NCI-H82 (cell line): ENCODE results near the gene ZNRD2.
"Not testable (repeated sequence)": the region's sequence is repeated elsewhere in the genome, so short reads cannot be mapped to it uniquely, and the experiment has no call there.

Experiments
- DNase-seq: peaks from one replicate; lab custom pipeline; 2025; lab: John Stamatoyannopoulos, UW

The ZNRD2 gene

DNA sequence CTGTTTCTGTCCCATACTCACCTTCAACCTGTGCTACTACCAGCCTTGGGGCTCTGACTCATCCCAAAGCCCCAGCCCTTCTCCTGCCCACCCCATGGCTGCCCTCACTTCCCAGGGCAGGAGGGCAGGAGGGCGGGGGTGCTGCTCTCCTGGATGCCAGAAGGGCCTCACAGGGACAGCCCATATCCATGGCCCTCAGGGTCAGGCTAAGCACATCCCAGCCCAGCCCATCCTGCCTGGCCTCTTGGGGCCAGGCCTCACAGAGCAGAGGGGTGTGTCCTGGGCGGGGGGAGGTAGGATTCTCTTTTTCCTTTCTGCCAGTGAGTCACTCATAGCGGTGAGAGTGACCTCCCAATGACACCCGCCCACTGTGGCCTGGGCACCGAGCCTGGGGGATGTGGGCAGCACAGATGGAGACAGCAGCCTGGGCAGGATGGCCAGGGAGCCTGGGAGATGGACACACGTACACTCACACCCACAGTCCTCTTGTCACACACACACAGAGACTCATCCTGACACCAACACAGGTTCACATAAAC is 14.5 kb upstream of the ZNRD2 start:
- no peak for DNase-seq

DNA sequence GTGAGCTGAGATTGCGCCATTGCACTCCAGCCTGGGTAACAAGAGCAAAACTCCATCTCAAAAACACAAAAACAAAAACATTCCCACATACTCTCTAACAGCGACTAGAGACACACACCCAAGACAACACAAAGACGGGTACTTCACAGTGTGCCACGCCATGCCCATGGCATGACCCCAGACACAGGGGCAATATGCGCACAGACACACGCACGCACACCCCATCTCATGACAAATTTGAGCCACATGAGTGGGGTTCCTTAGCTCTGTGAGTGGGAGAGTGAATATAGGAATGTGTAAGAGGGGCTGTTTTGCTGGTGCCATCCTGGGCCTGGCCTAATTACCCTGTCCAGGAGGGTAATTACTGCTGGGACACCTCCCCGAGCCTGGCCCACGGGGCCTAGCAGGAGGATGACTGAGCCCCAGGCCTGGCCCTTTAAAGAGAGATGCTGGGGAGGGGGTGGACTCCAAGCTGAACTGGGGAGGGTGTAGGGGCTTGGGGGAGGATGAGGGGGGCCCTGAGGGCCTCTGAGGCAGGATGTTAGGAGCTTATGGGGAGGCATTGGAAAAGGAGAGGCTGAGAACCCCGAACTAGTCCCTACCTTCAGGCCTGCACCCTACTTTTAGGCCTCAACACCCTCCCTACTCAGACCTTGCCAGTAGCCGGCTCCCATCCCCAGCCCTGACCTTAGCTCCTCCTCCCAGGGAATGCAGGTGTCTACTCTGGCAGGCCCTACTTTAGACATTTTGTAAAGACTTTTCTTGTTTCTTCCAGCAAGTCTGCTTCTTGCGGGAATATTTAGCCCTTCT is 13.6 kb upstream of the ZNRD2 start:
- DNase-seq, result no peak

DNA sequence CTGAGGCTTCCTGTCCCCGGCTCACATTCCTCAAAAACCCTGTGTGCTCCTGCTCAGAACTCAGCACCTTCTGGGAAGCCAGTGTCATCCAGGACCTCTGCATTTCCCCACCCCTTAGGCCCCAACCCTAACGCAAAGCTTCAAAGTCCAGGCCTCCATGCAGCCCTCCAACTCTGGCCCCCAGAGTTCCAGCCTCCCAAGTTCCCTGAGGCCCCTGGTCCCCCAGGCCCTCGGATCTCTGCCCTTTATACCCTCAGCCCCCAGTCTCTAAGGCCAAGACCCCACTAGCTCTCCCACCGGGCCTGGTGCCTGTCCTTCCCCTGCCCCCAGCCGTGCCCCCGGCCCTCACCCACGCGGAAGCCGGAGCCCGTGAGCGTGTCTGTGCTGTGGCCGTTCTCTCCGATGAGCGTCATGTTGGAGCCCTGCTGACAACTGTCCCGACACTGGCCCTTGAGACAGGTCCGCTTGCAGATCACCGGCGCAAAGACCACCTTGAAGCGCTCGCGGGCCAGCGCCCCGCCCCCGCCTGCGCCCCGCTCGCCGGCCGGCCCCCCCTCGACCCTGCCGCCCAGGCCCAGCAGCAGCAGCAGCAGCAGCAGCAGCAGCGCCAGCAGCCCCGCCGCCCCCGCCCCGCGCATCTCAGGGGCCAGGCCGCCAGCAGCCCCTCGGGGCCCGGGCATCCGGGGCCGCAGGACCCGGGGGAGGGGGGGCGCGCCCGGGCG is 12.8 kb upstream of the ZNRD2 start:
- DNase-seq, result no peak

DNA sequence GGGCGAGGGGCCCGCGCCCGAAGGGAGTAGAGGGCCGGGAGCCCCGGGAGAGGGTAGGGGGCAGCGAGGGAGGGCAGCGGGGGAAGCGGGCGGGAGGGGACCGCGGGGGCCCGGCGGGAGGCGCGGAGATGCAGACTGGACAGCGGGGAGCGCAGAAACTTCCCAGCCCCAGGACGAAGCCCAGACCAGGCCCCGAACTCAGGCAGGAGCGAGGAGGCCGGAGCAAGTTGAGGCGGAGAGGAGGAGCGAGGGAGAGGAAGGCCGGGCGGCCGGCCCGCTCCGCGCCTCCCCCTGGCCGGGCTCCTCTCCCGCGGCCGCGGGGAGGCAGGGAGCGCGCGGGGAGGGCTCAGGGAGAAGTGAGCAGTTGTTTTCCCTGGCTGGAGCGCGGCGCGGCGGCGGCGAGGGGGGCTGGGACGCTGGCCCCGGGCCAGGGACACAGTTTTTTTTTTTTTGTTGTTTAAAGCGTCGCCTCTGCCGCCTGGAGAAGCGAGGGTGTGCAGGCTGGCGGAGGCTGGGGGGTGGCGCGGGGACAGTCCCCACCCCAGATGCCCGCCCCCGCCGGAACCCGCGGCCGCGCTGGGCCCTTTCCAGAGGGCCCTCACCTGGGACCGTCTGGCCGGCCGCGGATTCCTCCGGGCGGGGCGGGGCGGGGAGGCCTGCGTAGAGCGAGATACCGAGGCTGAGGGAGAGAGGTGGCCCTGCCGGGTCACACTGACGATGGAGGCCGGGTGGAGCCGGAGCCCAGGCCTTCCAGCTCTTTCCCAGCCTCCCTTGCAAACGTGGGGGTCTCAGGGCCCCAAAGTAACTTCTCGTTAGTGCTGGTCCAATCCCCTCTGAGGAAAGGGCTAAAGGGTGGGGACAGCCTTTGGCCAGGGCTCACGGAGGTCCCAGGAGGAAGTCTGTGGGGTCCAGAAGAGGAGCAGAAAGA is 12.0 kb upstream of the ZNRD2 start, which contains the start of gene LTBP3:
TSS of gene LTBP3 (minus strand) at position 358 of the 928 bp plus-strand sequence. CDS start 400 bp downstream, outside the sequence.
- peak; percentile 67 for DNase-seq

DNA sequence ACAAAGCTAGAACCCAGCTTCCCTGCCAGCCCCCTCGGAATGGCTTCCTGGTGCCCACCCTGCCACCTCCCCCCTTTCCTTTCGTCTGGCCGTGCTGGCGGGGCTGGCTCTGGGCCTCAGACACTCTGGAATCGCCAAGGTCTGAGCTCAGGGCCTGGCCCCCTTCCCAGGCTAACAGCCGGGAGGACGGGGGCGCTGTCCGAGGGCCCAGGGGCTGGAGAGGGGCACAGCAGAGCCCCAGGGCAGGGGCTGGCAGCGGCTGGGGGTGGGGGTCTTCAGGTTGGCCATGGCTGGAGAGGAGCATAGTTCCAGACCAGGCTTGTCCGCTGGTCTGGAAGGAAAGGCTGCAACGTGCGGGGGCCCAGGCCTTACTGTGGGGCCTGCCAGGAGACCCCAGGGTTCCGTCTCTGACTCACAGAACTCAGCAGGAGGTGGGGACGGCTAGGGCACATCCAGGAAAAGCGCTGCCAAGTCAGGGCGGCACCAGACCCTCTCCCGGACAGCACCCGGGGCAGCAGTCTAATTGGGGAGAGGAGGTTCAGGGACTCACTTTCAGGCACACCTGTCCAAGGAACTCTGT is 11.3 kb upstream of the ZNRD2 start:
- no peak for DNase-seq

DNA sequence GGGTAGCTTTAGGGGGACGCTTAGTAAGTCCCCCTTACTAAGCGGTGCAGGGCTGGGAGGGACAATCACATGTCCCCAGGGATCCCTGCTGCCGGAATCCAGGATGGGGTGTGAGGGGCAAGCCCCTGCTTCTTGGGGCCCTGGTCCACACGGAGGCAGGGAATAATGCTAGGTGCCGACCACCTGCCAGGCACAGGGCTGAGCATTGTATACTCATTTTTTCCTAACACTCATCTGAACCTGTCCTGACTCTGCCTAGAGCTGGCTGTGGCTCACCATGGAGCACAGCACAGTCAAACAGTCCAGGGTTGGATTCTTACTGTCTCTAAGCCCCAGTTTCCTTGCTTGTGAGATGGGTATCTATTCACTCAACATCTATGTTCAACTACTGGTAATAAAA is 10.7 kb upstream of the ZNRD2 start:
- no peak for DNase-seq

DNA sequence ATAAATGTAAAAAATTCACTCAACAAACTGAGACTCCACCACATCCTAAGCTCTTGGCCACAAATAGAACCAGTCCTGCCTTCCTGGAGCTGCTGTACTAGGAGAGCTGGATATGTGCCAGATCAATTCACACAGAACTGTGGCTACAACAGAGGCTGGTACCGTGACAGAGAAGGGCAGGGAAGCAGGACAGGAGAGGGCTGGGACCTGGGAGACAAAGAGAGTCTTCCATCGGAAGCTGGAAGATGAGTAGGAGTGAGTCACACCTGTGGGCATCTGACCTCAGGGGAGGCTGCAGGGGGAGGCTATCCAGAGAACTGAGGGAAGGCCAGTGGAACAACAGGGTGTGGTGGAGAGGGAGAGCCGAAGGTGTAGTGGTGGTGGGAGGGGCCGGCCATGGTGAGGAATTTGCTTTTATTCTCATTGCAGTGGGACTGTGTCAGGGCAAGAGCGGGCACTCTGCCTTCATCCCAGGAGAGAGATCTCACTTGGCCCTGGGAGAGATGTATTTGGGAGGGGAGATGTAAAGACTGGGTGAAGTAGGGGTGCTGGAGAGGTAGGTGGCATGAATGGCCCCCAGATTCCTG is 10.2 kb upstream of the ZNRD2 start:
- peak; percentile 13 for DNase-seq

DNA sequence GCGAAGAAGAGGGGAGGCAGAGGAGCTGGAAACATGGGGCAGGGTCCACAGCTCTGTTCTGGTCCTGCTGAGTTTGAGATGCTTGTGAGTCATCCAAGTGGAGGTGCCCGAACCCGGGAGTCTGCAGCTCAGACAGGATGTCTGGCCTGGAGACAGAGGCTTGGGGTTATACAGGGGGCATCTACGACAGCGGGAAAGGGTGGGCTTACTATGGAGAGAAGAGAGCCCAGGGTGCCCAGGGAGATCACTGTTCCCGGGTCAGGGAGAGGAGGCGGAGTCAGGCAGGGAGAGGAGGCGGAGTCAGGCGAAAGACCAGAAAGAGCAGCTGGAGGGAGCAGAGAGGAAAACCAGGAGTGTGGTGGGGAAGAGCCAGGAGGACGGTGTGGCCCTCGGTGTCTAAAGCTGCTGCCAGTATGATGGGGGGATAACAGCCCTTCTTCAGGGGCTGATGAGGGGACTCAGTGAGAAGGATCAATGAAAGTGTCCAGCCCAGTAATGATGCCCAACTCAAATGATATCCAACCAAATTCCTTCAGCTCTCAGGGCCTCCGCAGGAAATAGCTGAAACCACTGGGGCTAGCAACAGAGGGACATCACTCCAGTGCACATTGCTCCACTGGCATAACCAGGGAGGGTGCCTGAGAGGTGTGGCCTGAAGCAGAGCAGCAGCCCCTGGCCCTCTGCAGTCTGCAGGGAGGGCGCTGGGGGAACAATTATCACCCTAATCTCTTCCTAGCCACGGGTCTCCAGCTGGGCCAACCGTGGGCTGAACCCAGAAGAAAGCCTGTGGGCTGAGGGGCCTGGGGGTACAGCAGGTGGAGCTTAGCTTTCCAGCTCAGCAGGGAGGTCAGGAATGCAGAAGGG is 9.5 kb upstream of the ZNRD2 start:
- peak; percentile 81 for DNase-seq

DNA sequence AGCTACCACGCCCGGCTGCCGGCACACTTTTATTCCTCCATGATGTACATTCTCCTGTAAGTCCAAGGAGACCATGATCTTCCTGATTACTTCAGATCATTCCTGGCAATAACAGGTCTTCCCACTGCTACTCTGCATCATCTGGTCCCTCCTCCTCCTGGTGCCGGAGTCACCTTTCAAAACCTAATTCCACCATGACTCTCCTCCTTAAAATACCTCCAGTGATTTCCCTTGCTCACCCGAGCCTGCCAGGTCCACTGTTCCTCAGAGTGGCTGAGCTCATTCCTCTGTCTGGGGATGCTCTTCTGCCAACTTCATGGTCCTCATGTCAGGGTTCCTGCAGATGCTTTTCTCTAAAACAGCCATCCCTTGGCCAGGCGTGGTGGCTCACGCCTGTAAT is 8.3 kb upstream of the ZNRD2 start:
- DNase-seq, result no peak

DNA sequence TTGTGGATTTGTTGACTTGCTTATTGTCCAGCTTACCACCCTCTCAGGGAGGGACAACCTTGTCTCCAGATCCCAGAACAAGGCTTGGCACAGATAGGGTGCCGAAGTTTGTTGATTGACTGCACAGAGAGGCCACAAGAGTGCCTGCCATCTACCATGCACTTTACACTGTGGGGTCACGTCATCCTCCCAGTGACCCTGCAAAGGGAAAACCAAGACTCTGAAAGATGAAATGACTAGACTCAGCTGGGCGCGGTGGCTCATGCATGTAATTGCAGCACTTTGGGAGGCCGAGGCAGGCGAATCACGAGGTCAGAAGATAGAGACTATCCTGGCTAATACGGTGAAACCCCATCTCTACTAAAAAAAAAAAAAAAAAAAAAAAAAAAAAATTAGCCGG is 7.5 kb upstream of the ZNRD2 start:
- DNase-seq, result no peak

DNA sequence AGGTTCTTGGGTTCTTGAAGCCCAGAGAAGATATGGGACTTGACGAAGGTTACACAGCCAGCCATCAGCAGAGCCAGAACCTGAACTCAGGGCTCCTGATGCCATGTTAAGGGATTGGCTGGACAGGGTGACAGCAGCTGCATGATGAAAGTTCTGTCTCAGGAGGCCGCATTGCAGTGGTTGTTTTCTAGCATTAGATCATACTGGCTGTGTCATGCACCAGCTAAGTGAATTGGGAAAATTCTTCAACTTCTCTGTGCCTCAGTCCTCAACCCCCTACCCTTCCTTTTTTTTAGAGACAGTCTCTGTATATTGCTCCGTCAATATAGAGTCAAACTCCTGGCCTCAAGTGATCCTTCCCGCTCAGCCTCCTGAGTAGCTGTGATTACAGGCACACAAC is 6.7 kb upstream of the ZNRD2 start:
- no peak for DNase-seq

DNA sequence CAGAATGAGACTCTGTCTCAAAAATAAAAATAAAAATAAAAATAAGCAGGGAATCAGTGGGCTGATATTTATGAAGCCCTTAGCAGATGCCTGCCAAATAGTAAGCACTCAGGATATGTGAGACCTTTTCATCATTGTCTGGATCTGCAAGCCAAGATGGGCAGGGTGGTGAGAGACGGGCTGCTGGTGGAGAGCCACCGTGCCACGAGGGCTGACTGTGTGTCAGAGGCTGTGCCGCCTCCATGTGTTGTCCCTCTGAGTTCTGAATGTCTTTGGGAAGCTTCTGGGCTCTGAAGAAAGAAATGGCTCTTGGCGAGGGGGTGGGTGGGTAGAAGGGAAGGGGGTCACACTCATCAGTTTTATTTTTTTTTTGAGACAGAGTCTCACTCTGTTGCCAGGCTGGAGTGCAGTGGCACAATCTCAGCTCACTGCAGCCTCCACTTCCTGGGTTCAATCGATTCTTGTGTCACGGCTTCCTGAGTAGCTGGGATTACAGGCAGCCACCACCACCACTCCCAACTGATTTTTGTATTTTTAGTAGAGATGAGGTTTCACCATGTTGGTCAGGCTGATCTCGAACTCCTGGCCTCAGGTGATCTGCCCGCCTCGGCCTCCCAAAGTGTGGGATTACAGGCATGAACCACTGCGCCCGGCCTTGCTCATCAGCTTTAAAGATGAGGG is 5.3 kb upstream of the ZNRD2 start:
- not testable (repeated sequence) for DNase-seq

DNA sequence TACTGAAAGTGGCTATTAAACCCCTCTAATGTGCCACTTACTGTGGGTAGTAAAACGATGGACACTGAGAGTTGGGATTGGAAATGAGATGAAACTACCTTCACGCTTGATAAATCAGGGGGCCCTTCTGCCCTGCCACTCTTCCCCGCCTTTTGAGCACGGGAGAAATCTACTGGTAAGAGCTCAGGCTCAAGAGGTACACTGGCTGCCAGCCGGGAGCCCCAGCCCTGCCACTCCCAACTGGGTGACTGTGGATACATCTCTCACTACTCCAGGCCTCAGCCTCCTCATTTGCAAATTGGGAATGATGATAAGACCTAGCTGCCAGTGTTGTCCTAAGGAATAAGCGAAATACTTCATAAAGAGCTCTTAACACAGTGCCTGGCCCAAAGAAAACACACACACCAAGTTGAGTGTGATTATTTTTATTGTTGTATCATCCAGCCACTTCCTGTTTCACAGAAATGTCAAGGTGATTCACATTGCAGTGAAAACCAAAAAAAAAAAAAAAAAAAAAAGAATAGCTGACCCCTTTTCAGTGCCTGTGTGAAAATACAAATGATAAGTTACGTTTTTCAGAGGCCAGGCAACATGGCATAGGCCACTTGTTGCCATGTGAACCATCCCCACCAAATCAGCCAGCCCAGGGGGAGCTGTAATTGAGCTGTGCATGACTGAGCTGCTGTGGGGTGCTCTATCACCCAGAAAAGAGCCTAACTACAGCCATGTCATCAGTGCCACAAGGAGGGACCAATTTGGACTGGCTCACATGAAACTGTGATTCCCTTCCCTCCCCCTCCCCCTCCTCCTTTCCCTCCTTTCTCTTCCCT is 4.4 kb upstream of the ZNRD2 start:
- no peak for DNase-seq

DNA sequence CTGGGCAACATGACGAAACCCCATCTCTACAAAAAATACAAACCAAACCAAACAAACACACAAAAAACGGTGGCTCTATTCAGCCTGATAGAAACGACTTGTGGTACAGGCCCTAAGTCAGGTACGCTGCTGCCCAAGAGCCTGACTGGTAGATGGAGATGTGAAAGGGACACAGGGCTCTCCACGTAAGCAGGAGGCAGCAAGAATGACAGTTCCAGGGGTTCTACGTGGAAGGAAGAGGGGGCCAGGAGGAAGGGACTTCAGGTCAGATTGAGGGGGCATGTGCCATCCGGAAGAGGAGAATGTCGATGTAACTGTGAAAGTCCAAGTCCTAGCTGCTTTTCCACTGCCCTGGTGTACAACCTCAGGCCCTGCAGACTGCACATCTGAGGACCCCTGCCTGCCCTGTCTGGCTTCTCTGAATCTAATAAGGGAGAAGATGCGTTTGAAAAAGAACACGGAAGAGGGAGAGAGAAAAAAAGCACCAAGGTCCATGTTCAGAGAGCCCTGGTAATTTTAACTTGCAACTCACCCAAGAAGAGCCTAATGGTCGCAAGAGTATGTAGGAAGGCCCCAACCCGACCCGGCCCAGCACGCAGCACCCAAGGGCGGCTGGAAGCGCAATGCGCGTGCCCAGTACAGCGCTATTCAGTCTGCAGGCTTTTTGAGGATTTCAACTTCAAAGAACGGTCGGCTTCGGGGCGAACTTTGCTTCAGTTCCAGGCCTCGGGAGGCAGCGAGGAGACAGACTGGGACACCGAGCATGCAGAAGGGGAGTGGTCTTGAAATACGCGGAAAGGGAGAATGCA is 909 bp upstream of the ZNRD2 start:
- no peak for DNase-seq

DNA sequence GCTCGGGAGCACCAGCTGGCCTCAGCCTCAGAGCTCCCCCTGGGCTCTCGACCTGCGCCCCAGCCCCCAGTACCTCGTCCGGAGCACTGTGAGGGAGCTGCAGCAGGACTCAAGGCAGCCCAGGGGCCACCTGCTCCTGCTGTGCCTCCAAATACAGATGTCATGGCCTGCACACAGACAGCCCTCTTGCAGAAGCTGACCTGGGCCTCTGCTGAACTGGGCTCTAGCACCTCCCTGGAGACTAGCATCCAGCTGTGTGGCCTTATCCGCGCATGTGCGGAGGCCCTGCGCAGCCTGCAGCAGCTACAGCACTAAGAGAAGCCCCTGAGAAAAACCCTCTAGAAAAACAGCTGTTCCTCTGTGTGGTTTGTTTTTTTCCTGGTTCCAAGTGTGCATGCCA is 1.1 kb downstream of the ZNRD2 start:
- peak; percentile 20 for DNase-seq

DNA sequence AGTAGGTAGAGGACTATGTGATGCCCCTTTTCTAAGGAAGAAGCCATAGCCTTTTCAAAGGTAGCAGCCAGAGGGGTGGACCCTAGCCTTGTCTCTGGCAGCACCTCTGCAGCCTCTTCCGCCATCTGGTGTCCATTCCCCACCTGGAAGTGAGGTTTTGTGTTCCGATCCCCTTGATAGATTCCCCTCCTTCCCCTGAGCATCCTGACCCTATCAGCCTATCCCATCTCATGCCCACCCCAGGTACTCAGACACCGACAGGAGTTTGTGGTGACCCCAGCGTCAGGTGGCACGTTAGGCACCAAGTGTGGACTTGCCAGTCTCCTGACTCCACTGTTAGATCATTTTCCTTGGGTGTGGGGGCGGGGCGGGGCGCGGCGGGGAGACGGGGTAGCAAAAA is 1.7 kb downstream of the ZNRD2 start:
- peak; percentile 73 for DNase-seq

DNA sequence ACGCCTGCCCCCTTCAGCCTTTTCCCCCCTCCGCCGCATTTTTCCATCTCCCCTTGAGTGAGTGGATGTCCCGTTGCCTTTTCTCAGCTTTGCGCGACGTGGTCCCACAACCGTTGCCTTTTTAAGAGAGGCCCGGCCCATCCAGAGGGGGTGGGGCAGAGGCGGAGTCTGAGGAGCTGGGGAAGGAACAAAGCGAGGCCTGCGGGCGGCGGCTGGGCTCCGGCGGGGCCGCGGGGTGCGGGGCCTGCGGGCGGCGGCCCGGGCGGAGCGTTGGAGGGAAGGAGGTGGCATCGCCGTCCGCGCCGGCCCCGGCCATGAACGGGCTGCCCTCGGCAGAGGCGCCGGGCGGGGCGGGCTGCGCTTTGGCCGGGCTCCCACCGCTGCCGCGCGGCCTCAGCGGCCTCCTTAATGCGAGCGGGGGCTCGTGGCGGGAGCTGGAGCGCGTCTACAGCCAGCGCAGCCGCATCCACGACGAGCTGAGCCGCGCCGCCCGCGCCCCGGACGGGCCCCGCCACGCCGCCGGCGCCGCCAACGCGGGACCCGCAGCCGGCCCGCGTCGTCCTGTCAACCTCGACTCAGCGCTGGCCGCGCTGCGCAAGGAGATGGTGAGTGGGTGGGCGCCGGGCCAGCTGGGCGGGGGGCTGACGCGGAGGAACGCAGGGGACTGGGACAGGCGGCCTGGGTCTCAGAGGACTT is 2.2 kb downstream of the ZNRD2 start, which contains the start of gene FAM89B:
TSS of gene FAM89B (plus strand) at position 183 of the 696 bp plus-strand sequence. CDS start at position 315, 132 bp downstream.
- DNase-seq, result peak; percentile 86
